ENCODE results near the gene TSPYL4. TPM values are rescaled to one million over a fixed set of nuclear protein-coding genes. Genes with fewer than 3 reads are reported as not detected.
A peak's percentile ranks its signal among the peaks of the same experiment; 100 is the strongest.
"Not testable (repeated sequence)": the region's sequence is repeated elsewhere in the genome, so short reads cannot be mapped to it uniquely, and the experiment has no call there.

TSPYL4 gene
- total RNA-seq, 3 donors from 2014 or later = 6.1 to 16.8 (median 9.5) TPM

GRCh38 chr6:116286773-116287358 is 33.0 kb upstream of the TSPYL4 start:
- ATAC-seq = no peak
- Histone ChIP-seq H3K9me3 (no peaks in the 10 kb centered on the region), H3K4me3 (no peak overlapping the region), H3K4me1 (ENCODE audit: low read depth) (no peaks in the 10 kb centered on the region), H3K36me3 (ENCODE audit: low read depth) (no peaks in the 10 kb centered on the region)
- TF ChIP-seq CTCF (IDR thresholded peaks at IDR 0.05) = no peak
- no peak for DNase-seq
- intact Hi-C loops (cut with DNase I, micrococcal nuclease) = loop anchor here (5.0 to 10.0 kb wide), 2 partner anchors 245 to 248 kb away; no protein-coding TSS in a partner anchor

DNA sequence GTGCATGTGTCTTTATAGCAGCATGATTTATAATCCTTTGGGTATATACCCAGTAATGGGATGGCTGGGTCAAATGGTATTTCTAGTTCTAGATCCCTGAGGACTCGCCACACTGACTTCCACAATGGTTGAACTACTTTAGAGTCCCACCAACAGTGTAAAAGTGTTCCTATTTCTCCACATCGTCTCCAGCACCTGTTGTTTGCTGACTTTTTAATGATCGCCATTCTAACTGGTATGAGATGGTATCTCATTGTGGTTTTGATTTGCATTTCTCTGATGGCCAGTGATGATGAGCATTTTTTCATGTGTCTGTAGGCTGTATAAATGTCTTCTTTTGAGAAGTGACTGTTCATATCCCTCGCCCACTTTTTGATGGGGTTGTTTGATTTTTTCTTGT is 31.1 kb upstream of the TSPYL4 start:
- not testable (repeated sequence) for H3K9me3 ChIP-seq; H3K36me3 ChIP-seq (ENCODE audit: low read depth); H3K4me3 ChIP-seq; H3K4me1 ChIP-seq (ENCODE audit: low read depth); ATAC-seq; DNase-seq
- intact Hi-C loops (cut with DNase I, micrococcal nuclease) = loop anchor here (5.0 to 10.0 kb wide), 2 partner anchors 247 to 250 kb away; no protein-coding TSS in a partner anchor

DNA sequence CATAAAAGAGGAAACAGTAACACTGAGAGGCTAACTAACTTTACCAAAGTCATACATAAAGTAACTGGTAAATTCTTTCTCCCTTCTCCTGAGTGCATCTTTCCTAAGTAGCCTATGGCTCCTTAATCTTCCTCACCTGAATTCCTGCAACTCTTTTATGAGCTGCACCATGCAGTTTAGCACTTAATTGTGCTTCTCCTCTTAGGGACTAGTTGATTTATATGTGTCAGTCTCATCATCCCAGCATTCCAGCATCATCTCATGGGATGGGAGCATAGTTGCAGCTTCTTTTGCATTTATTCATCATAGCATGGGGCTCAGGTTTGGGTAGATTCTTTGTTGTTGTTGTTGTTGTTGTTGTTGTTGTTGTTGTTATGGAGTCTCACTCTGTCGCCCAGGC is 29.3 kb upstream of the TSPYL4 start:
- Histone ChIP-seq H3K4me1 (ENCODE audit: low read depth) (peaks cover 8% of the 10 kb centered on the region), H3K4me3 (no peak overlapping the region), H3K36me3 (ENCODE audit: low read depth) (no peaks in the 10 kb centered on the region), H3K9me3 (no peaks in the 10 kb centered on the region)
- ATAC-seq (no peak), DNase-seq (no peak)
- intact Hi-C loops (cut with DNase I, micrococcal nuclease) = loop anchor here in 1 of 2 donors (10.0 kb wide), 1 partner anchor 252 kb away; no protein-coding TSS in a partner anchor
- TF ChIP-seq CTCF (IDR thresholded peaks at IDR 0.05) = no peak

DNA sequence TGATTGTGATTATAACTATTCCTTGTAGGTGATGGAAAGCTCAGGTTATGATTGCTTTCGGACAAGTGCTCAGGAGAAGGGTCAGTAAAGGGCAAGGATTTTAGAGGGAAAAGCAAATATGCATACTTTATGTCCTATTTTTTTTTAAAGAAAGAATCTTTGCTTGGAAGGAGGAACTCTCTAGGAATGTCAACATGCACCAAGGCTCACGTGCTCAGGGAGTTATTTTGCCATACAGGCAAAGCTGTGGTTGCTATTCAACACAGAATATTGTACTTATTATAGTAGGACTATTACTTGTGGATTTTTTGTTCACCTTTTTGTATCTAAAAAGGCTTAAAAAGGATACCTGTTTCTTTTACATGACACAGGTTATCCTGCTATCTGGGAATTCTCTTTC is 28.8 kb upstream of the TSPYL4 start:
- ATAC-seq (no peak), DNase-seq (no peak)
- no peak for TF ChIP-seq CTCF (IDR thresholded peaks at IDR 0.05)
- Histone ChIP-seq H3K4me3 (no peak overlapping the region), H3K9me3 (no peaks in the 10 kb centered on the region), H3K4me1 (ENCODE audit: low read depth) (peaks cover 13% of the 10 kb centered on the region), H3K36me3 (ENCODE audit: low read depth) (no peaks in the 10 kb centered on the region)
- intact Hi-C loops (cut with DNase I, micrococcal nuclease) = loop anchor here in 1 of 2 donors (10.0 kb wide), 1 partner anchor 252 kb away; no protein-coding TSS in a partner anchor

- Histone ChIP-seq H3K36me3 (ENCODE audit: low read depth) (no peaks in the 10 kb centered on the region), H3K9me3 (no peaks in the 10 kb centered on the region), H3K4me3 (no peak overlapping the region), H3K4me1 (ENCODE audit: low read depth) (peaks cover 28% of the 10 kb centered on the region)
- no peak for DNase-seq
- no peak for ATAC-seq
- no peak for TF ChIP-seq CTCF (IDR thresholded peaks at IDR 0.05)
- intact Hi-C loops (cut with DNase I, micrococcal nuclease) = loop anchor here in 1 of 2 donors (10.0 kb wide), 1 partner anchor 254 kb away; no protein-coding TSS in a partner anchor
Observed at GRCh38 chr6:116280933-116281316, 27.1 kb upstream of the TSPYL4 start.

- Histone ChIP-seq H3K36me3 (ENCODE audit: low read depth) (no peaks in the 10 kb centered on the region), H3K4me1 (ENCODE audit: low read depth) (peaks cover 29% of the 10 kb centered on the region), H3K9me3 (no peaks in the 10 kb centered on the region), H3K4me3 (peak overlapping the region; percentile 89)
- ATAC-seq (no peak), DNase-seq (no peak)
- intact Hi-C loops (cut with DNase I, micrococcal nuclease) = loop anchor here in 1 of 2 donors (10.0 kb wide), 1 partner anchor 254 kb away; no protein-coding TSS in a partner anchor
- no peak for TF ChIP-seq CTCF (IDR thresholded peaks at IDR 0.05)
Observed at GRCh38 chr6:116280161-116280932, 26.5 kb upstream of the TSPYL4 start.

Measured in mucosa of descending colon (tissue), 3 donors.